GM12878 (cell line): ENCODE measurements around the gene TBC1D10A. TPM values are rescaled to one million over a fixed set of nuclear protein-coding genes. Genes with fewer than 3 reads are reported as not detected.

Experiments
- ATAC-seq: fragments of 200-7000 bp; cut with Tn5 transposase; 3 replicates; pipeline ENCODE4 v1.9.1; 2020; ENCODE audit warnings: mild to moderate bottlenecking, moderate library complexity
- BruUV-seq: library from RNA; stranded (reverse); fragments of 400-500 nt; replicated peaks from 2 replicates; lab custom pipeline; 2021; lab: Mats Ljungman, UMichigan
- CTCF ChIA-PET: fragments of 300-600 bp; sonication (Branson Sonifier 250); formaldehyde crosslinking; extraction: SDS; loops from one replicate; lab custom pipeline; 2021; ENCODE audit warnings: inconsistent platforms; lab: Yijun Ruan, JAX
- POLR2A ChIA-PET: fragments of 350-600 bp; formaldehyde crosslinking; extraction: SDS; loops from one replicate; lab custom pipeline; 2021; ENCODE audit warnings: inconsistent platforms; lab: Charles Lee
- RAD21 ChIA-PET: fragments of 300-600 bp; sonication (Branson Sonifier 250); formaldehyde crosslinking; loops from one replicate; lab custom pipeline; 2023; ENCODE audit warnings: antibody characterized with exemption; ENCODE audit not compliant: unreplicated experiment; lab: Charles Lee
- SMC1A ChIA-PET: fragments of 300-600 bp; sonication (Branson Sonifier 250); formaldehyde crosslinking; loops from one replicate; lab custom pipeline; 2023; ENCODE audit not compliant: unreplicated experiment, uncharacterized antibody; lab: Charles Lee
- DNase-seq: peaks from one replicate; pipeline ENCODE4 v3.0.0-alpha.2; 2011; ENCODE audit warnings: low read depth, low spot score
- FAIRE-seq: peaks from 3 replicates; lab custom pipeline; 2011; peaks lifted over from hg19 to GRCh38; lab: Jason Lieb, UNC
- H2AFZ ChIP-seq: 2 replicates; pipeline ENCODE4 v1.6.0; 2011; ENCODE audit warnings: low read depth, low read length, control low read depth; ENCODE audit not compliant: control insufficient read depth
- H3K27ac ChIP-seq: 2 replicates; pipeline ENCODE4 v1.5.1; 2011; ENCODE audit warnings: control low read depth; ENCODE audit not compliant: control insufficient read depth, insufficient read depth
- H3K27me3 ChIP-seq, 2 experiments: replicated peaks in 1 of 2; 2 replicates each; pipeline versions ENCODE4 v1.6.0 to v1.6.1; 2011; ENCODE audit warnings: low read length in 1 of 2; ENCODE audit not compliant: control insufficient read depth in 2 of 2, insufficient read depth in 2 of 2
- H3K36me3 ChIP-seq, 2 experiments: 2 replicates each; pipeline ENCODE4 v1.5.1; 2011; ENCODE audit warnings: low read length in 1 of 2; ENCODE audit not compliant: control insufficient read depth in 2 of 2, insufficient read depth in 2 of 2
- H3K4me1 ChIP-seq: 2 replicates; pipeline ENCODE4 v1.6.1; 2011; ENCODE audit warnings: mild to moderate bottlenecking, low read length, moderate library complexity, mixed read lengths; ENCODE audit not compliant: control insufficient read depth, insufficient read depth
- H3K4me2 ChIP-seq: 2 replicates; pipeline ENCODE4 v1.6.0; 2011; ENCODE audit warnings: control low read depth; ENCODE audit not compliant: control insufficient read depth, insufficient read depth
- H3K4me3 ChIP-seq: fragments of 200-600 bp; sonication (generic); 2 replicates; pipeline ENCODE4 v1.5.1; 2016
- H3K79me2 ChIP-seq: 2 replicates; pipeline ENCODE4 v1.6.0; 2011; ENCODE audit warnings: low read length; ENCODE audit not compliant: control insufficient read depth, insufficient read depth
- H3K9ac ChIP-seq: 2 replicates; pipeline ENCODE4 v1.8.0; 2011; ENCODE audit warnings: low read length, control low read depth, mixed read lengths; ENCODE audit not compliant: control insufficient read depth, insufficient read depth
- H3K9me3 ChIP-seq: replicated peaks from 3 replicates; pipeline ENCODE4 v1.5.1; 2011; ENCODE audit warnings: mild to moderate bottlenecking, low read length; ENCODE audit not compliant: control insufficient read depth, insufficient read depth
- H4K20me1 ChIP-seq: 2 replicates; pipeline ENCODE4 v1.6.0; 2011; ENCODE audit not compliant: control insufficient read depth, insufficient read depth
- BHLHE40 ChIP-seq, 2 experiments: fragments of 450-650 bp in 1 of 2; IDR thresholded peaks; 2 replicates each; pipeline ENCODE4 v1.6.1; 2011 to 2017; ENCODE audit warnings: low read depth in 2 of 2, borderline replicate concordance in 1 of 2, improper control_type of control experiment in 1 of 2, low read length in 1 of 2, mild to moderate bottlenecking in 1 of 2
- CEBPB ChIP-seq, 2 experiments: fragments of 150-350 bp in 1 of 2; IDR thresholded peaks; 2 replicates each; pipeline ENCODE4 v1.6.1; 2012 to 2014; ENCODE audit warnings: low read depth in 2 of 2, low read length in 2 of 2, borderline replicate concordance in 1 of 2, inconsistent platforms in 1 of 2
- CREB1 ChIP-seq: IDR thresholded peaks from 2 replicates; pipeline ENCODE4 v1.6.1; 2012; ENCODE audit warnings: low read depth, mild to moderate bottlenecking, inconsistent platforms
- E4F1 ChIP-seq: fragments of 450-650 bp; IDR thresholded peaks from 2 replicates; pipeline ENCODE4 v1.6.1; 2018; ENCODE audit warnings: borderline replicate concordance, mild to moderate bottlenecking; ENCODE audit not compliant: partially characterized antibody
- EED ChIP-seq: sonication (generic); IDR thresholded peaks from 2 replicates; pipeline ENCODE4 v1.6.1; 2016; ENCODE audit warnings: antibody characterized with exemption, low read depth
- JUND ChIP-seq: IDR thresholded peaks from 2 replicates; pipeline ENCODE4 v1.6.1; 2012; ENCODE audit warnings: low read depth, mild to moderate bottlenecking, low read length, improper control_type of control experiment, moderate library complexity
- MTA3 ChIP-seq: IDR thresholded peaks from 2 replicates; pipeline ENCODE4 v1.6.1; 2012; ENCODE audit warnings: low read length, inconsistent platforms, borderline replicate concordance
- MYB ChIP-seq: fragments of 150-350 bp; IDR thresholded peaks from 2 replicates; pipeline ENCODE4 v1.6.1; 2014; ENCODE audit warnings: mild to moderate bottlenecking, low read depth, low read length, borderline replicate concordance
- SPI1 ChIP-seq: IDR thresholded peaks from 2 replicates; pipeline ENCODE4 v1.6.1; 2011; ENCODE audit warnings: low read depth, mild to moderate bottlenecking, low read length, moderate library complexity, borderline replicate concordance; ENCODE audit not compliant: insufficient read depth
- ZNF622 ChIP-seq: fragments of 450-650 bp; IDR thresholded peaks from 2 replicates; pipeline ENCODE4 v1.6.1; 2017; ENCODE audit warnings: mild to moderate bottlenecking, inconsistent platforms
- WGBS: methylation state at CpG from one replicate; pipeline ENCODE4 v1.1.6; 2016; ENCODE audit warnings: low lambda C conversion rate; ENCODE audit not compliant: insufficient replicate concordance, insufficient coverage; ENCODE audit errors: missing lambda C conversion rate; 5-methylcytosine and 5-hydroxymethylcytosine counted together
- in situ Hi-C: fragments of 300-500 bp; cut with MboI; formaldehyde crosslinking; loops from 9 replicates; pipeline ENCODE4 v1.14.3; 2018; ENCODE audit warnings: mixed read lengths
- intact Hi-C: fragments of 100-400 bp; cut with micrococcal nuclease; formaldehyde crosslinking; loops from one replicate; pipeline ENCODE4 v1.14.2; 2022; ENCODE audit not compliant: unreplicated experiment
- polyA plus RNA-seq, 11 experiments: library from polyadenylated mRNA; depleted of rRNA in 4 of 11; unstranded in 6 of 11; stranded (reverse) in 5 of 11; fragments of >200 nt; fragmentation: Nextera tagmentation in 4 of 11; fragmentation: Illumina TruSeq in 1 of 11; extraction: Ambion mirVana in 4 of 11; extraction: Trizol in 1 of 11; gene quantifications; 1 replicate in 1 of 11; 2 replicates in 10 of 11; pipeline versions ENCODE4 v1.2.1 to v1.2.3, GENCODE V29; 2011 to 2016; ENCODE audit warnings: inconsistent platforms in 2 of 11, missing spikeins in 2 of 11, low read depth in 1 of 11
- total RNA-seq, 4 experiments: library from RNA; depleted of rRNA in 3 of 4; stranded (reverse); fragments of >200 nt in 3 of 4; fragmentation: Illumina TruSeq in 1 of 4; extraction: Trizol in 1 of 4; gene quantifications; 2 replicates each; pipeline versions ENCODE4 v1.2.1 to v1.2.3, GENCODE V29; 2013 to 2021
- TF ChIP-seq, protein P1 (sequence below): IDR thresholded peaks from 2 replicates; pipeline ENCODE4 v1.6.1; 2012; ENCODE audit warnings: low read depth, low read length, improper control_type of control experiment
- TF ChIP-seq, protein P2 (sequence below): fragments of 150-350 bp; IDR thresholded peaks from 2 replicates; pipeline ENCODE4 v1.6.1; 2014; ENCODE audit warnings: mild to moderate bottlenecking, low read depth, low read length
- TF ChIP-seq, protein P3 (sequence below): fragments of 450-650 bp; formaldehyde crosslinking; IDR thresholded peaks from 2 replicates; pipeline ENCODE4 v1.5.0; 2022; ENCODE audit warnings: mild to moderate bottlenecking, missing genetic modification characterization

TBC1D10A gene
- total and polyA plus RNA-seq, 10 of the 15 experiments (the other 5 are each of a cell fraction or from before 2014, with no cell fraction given), result 0.27 to 25.7 (median 15.3) TPM

DNA sequence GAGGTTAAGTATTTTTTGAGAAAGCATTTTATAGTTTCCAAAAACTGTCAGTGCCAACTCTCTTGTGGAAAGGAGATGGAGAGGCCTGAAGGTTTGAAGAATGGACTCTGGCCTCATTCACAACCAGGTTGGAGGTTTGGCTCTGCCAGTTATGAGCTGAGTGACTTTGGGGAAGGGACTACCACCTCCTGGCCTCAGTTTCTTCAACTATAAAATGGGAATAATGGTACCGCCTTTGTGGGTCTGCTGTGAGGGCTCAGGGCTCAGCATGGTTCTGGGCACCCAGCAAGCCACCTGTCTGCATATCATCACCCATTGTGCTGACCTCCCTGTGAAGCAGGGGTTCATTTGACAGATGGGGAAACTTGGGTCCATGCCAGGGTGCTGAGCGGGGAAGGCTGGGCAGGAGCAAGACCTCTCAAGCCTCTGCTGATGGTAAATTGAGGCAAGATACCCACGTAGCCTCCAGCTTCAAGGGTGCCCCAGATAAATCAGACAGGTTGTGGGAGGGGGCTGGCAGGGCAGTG, 76.6 kb downstream of the TBC1D10A start:
- in situ Hi-C loops, result no loop called here
- peaks cover 10% of the 10 kb centered on the region for H3K4me1 ChIP-seq
- no peaks in the 10 kb centered on the region for H4K20me1 ChIP-seq
- BruUV-seq, result no TSS peak
- no peak overlapping the region for H3K4me3 ChIP-seq
- RAD21 ChIA-PET, result interaction anchor here (1.5 to 1.6 kb wide), 2 partner anchors 38 to 142 kb away, joined by 4 to 5 read pairs; no protein-coding TSS in a partner anchor
- H3K79me2 ChIP-seq, result no peaks in the 10 kb centered on the region
- H3K27me3 ChIP-seq, result peaks cover 2 to 3% of the 10 kb centered on the region in 2 experiments; a peak in 2 of 4 replicates
- SMC1A ChIA-PET, result no interaction called here
- CTCF ChIA-PET, result interaction anchor here (1.2 kb wide), 1 partner anchor 105 kb away, joined by 4 read pairs; no protein-coding TSS in a partner anchor
- FAIRE-seq (no peak), DNase-seq (no peak), ATAC-seq (no peak)
- H3K36me3 ChIP-seq, result no peaks in the 10 kb centered on the region
- H2AFZ ChIP-seq, result no peak overlapping the region
- POLR2A ChIA-PET, result interaction anchor here (0.5 to 0.6 kb wide), 2 partner anchors 50 to 81 kb away, joined by 3 read pairs; no protein-coding TSS in a partner anchor
- no peak overlapping the region for H3K4me2 ChIP-seq
- intact Hi-C loops, result no loop called here
- no peak overlapping the region for H3K27ac ChIP-seq
- 44% methylated on average over 3 of the region's 3 CpGs for WGBS
- H3K9ac ChIP-seq, result no peak overlapping the region
- no peaks in the 10 kb centered on the region for H3K9me3 ChIP-seq
- TF ChIP-seq BHLHE40 (IDR thresholded peaks at IDR 0.05; ENCODE audit: borderline replicate concordance in 1 of 2, low read depth in 2 of 2, low read length in 1 of 2) (no peak), EED (no peak), JUND (no peak), SPI1 (no peak), MYB (no peak), MTA3 (no peak), ZNF622 (no peak), CREB1 (no peak), E4F1 (no peak), CEBPB (IDR thresholded peaks at IDR 0.05; ENCODE audit: borderline replicate concordance in 1 of 2, low read depth in 2 of 2, low read length in 2 of 2) (no peak)
- TF ChIP-seq, protein P1, sequence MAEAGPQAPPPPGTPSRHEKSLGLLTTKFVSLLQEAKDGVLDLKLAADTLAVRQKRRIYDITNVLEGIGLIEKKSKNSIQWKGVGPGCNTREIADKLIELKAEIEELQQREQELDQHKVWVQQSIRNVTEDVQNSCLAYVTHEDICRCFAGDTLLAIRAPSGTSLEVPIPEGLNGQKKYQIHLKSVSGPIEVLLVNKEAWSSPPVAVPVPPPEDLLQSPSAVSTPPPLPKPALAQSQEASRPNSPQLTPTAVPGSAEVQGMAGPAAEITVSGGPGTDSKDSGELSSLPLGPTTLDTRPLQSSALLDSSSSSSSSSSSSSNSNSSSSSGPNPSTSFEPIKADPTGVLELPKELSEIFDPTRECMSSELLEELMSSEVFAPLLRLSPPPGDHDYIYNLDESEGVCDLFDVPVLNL, result no peak
- TF ChIP-seq, protein P2, sequence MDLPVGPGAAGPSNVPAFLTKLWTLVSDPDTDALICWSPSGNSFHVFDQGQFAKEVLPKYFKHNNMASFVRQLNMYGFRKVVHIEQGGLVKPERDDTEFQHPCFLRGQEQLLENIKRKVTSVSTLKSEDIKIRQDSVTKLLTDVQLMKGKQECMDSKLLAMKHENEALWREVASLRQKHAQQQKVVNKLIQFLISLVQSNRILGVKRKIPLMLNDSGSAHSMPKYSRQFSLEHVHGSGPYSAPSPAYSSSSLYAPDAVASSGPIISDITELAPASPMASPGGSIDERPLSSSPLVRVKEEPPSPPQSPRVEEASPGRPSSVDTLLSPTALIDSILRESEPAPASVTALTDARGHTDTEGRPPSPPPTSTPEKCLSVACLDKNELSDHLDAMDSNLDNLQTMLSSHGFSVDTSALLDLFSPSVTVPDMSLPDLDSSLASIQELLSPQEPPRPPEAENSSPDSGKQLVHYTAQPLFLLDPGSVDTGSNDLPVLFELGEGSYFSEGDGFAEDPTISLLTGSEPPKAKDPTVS, result no peak
- TF ChIP-seq, protein P3, sequence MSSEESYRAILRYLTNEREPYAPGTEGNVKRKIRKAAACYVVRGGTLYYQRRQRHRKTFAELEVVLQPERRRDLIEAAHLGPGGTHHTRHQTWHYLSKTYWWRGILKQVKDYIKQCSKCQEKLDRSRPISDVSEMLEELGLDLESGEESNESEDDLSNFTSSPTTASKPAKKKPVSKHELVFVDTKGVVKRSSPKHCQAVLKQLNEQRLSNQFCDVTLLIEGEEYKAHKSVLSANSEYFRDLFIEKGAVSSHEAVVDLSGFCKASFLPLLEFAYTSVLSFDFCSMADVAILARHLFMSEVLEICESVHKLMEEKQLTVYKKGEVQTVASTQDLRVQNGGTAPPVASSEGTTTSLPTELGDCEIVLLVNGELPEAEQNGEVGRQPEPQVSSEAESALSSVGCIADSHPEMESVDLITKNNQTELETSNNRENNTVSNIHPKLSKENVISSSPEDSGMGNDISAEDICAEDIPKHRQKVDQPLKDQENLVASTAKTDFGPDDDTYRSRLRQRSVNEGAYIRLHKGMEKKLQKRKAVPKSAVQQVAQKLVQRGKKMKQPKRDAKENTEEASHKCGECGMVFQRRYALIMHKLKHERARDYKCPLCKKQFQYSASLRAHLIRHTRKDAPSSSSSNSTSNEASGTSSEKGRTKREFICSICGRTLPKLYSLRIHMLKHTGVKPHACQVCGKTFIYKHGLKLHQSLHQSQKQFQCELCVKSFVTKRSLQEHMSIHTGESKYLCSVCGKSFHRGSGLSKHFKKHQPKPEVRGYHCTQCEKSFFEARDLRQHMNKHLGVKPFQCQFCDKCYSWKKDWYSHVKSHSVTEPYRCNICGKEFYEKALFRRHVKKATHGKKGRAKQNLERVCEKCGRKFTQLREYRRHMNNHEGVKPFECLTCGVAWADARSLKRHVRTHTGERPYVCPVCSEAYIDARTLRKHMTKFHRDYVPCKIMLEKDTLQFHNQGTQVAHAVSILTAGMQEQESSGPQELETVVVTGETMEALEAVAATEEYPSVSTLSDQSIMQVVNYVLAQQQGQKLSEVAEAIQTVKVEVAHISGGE (CRISPR knock-in tag), result no peak
